Ishikawa (cell line): ENCODE measurements around the gene ADCY2.

Experiments used
- CEBPB ChIP-seq: IDR thresholded peaks from 2 replicates; pipeline ENCODE4 v1.6.1; 2012
- CREB1 ChIP-seq: IDR thresholded peaks from 2 replicates; pipeline ENCODE4 v1.6.1; 2012; ENCODE audit warnings: low read depth
- EGR1 ChIP-seq: IDR thresholded peaks from 2 replicates; pipeline ENCODE4 v1.6.1; 2012
- EP300 ChIP-seq: IDR thresholded peaks from 2 replicates; pipeline ENCODE4 v1.6.1; 2012; ENCODE audit warnings: borderline replicate concordance
- FOXM1 ChIP-seq: IDR thresholded peaks from 2 replicates; pipeline ENCODE4 v1.6.1; 2012; ENCODE audit warnings: low read depth, borderline replicate concordance
- MAX ChIP-seq: IDR thresholded peaks from 2 replicates; pipeline ENCODE4 v1.6.1; 2012
- NFIC ChIP-seq: IDR thresholded peaks from 2 replicates; pipeline ENCODE4 v1.6.1; 2012
- RAD21 ChIP-seq: IDR thresholded peaks from 2 replicates; pipeline ENCODE4 v1.6.1; 2012; ENCODE audit warnings: low read depth
- REST ChIP-seq: IDR thresholded peaks from 2 replicates; pipeline ENCODE4 v1.6.1; 2012; ENCODE audit warnings: low read depth, mild to moderate bottlenecking
- TAF1 ChIP-seq: IDR thresholded peaks from 2 replicates; pipeline ENCODE4 v1.6.1; 2012; ENCODE audit warnings: low read depth, mild to moderate bottlenecking
- TCF12 ChIP-seq: IDR thresholded peaks from 2 replicates; pipeline ENCODE4 v1.6.1; 2012; ENCODE audit warnings: low read depth
- TEAD4 ChIP-seq: IDR thresholded peaks from 2 replicates; pipeline ENCODE4 v1.6.1; 2012
- USF1 ChIP-seq: IDR thresholded peaks from 2 replicates; pipeline ENCODE4 v1.6.1; 2012
- YY1 ChIP-seq: IDR thresholded peaks from 2 replicates; pipeline ENCODE4 v1.6.1; 2012; ENCODE audit warnings: low read depth
- ZBTB7A ChIP-seq: IDR thresholded peaks from 2 replicates; pipeline ENCODE4 v1.6.1; 2012; ENCODE audit warnings: low read depth

ADCY2 gene

GRCh38 chr5:7827610-7828009, 431.7 kb downstream of the ADCY2 start:
- TF ChIP-seq ZBTB7A (no peak), CREB1 (no peak), YY1 (no peak), TEAD4 (no peak), USF1 (no peak), REST (no peak), EGR1 (no peak), FOXM1 (no peak), TCF12 (no peak), TAF1 (no peak), CEBPB (no peak), RAD21 (no peak), NFIC (no peak), EP300 (no peak), MAX (no peak)

GRCh38 chr5:7828269-7828668, 432.3 kb downstream of the ADCY2 start:
- TF ChIP-seq ZBTB7A (no peak), TEAD4 (no peak), USF1 (no peak), REST (no peak), NFIC (no peak), YY1 (no peak), CEBPB (no peak), EGR1 (no peak), MAX (no peak), RAD21 (no peak)

- no peak for TF ChIP-seq CEBPB
- TF ChIP-seq TAF1, result no peak
- no peak for TF ChIP-seq FOXM1
- TF ChIP-seq TEAD4, result no peak
- TF ChIP-seq RAD21, result no peak
- TF ChIP-seq EGR1, result no peak
- TF ChIP-seq YY1, result no peak
- TF ChIP-seq REST, result no peak
These were observed 439.0 kb downstream of the ADCY2 start for GRCh38 chr5:7834982-7835381.

GRCh38 chr5:7837403-7837802, 441.5 kb downstream of the ADCY2 start:
- TF ChIP-seq FOXM1 (no peak), ZBTB7A (no peak), USF1 (no peak), RAD21 (no peak), REST (no peak), TAF1 (no peak), TEAD4 (no peak), MAX (no peak)
